SKM-1 (cell line): Measurements from ENCODE around the gene SLC25A23.

Experiments
- DNase-seq: peaks from one replicate; lab custom pipeline; 2025; ENCODE audit not compliant: unreplicated experiment; lab: John Stamatoyannopoulos, UW

Gene SLC25A23

DNA sequence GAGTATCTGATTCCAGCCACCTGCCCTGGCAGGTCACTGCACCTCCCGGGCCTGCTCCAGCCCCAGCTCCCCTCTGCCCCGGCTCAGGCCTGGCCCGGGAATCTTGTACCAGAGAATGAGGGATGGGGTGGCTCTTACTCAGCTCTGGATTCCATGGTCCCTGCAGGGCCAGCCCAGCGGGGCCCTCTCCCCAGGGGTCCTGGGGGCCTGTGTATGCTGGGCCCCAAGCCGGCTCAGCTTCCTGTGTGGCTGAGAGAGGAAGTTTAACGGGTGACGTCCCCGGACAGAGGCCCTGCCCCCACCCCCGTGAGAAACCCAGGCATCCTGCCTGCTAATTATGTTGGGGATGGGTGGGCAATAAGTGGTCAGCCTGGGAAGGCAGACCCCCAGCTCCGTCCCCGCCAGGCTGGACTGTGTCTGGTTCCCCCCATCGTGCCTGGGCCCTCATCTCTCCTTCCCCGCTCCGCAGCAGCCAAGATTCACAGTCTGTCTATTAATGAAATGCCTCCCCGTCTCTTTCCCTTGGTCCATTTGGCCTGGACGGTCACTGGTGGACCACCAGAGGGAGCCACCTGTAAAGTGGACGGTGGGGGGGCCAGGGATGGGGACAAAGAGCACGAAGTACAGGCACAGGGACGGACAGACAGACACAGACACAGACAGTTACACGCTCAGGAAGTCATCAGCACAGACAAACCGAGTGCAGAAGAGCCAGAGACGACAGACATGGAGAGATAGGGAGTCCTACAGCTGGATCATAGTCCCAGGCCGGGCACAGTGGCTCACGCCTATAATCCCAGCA, 22.1 kb upstream of the SLC25A23 start, which contains the start of gene DENND1C:
Gene DENND1C (minus strand): TSS at position 247 of the 802 bp plus-strand sequence. CDS start 92 bp downstream, at position 155.
- peak; percentile 25 for DNase-seq

DNA sequence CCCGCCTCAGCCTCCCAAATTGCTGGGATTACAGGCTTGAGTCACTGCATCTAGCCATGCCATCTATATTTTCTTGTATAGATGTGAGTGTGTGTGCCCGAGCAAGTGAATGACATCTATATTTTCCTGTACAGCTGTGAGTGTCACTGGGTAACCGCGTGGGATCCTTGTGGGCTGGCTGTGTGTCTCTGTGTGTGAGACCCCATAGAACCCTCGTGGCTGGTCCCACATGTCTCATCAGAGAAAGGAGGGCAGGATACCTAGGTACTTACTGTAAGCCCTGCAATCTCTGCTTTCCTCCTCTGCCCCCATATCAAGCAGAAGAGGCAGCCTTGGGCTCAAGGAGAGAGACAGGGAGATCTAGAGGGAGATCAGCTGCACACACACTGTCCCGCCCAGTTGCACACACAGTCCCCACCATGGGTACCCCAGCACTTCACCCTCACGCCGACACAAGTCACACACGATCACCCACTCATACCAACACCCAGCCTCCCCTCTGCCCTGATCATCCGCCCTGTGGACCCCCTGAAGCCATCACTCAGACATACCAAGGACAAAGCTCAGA, 21.3 kb upstream of the SLC25A23 start:
- DNase-seq: no peak

DNA sequence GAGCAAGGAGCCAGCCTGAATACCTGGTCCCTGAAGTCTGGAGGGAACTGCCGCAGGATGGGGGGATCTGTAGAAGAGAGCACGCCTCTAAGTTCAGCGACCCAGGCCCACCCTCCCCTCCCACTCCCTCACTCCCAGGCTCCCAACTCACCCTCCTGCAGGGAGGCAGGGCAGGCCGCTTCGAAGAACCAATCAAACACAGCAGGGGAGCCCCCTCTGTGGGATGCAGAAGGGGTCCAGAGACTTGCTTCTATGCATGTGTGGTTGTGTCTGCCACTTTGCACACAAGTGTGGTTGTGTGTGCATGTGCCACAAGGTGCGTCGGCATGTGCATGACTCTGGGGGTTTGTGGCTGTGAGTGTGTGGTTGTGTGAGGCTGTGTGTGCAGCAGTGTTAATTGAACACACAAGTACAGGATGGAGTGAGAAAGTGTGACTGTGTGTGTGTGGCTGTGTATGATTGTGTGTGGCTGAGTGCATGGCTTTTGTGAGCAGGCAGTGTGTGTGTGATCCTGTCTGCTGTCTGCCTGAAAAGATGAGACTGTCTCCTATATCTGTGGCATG, 20.3 kb upstream of the SLC25A23 start:
- no peak for DNase-seq

DNA sequence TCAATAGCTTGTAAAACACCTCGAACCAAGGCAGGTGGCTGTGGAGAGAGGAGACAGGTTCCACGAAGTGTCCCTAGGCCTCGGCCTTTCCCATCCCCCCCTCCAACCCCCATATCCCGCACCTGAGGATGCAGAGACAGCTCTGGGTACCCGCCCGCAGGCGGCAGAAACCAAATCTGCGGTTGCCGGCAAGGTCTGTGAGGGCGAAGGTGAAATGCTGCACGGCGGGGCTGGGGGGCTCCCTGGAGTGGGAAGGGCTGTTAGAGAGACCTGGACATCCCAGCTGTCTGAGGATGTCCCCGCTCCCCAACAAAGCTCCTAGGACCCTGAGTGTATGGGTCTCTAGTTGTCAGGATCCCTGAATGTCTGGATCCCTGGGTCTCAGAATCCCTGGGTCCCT, 19.2 kb upstream of the SLC25A23 start:
- DNase-seq: no peak

DNA sequence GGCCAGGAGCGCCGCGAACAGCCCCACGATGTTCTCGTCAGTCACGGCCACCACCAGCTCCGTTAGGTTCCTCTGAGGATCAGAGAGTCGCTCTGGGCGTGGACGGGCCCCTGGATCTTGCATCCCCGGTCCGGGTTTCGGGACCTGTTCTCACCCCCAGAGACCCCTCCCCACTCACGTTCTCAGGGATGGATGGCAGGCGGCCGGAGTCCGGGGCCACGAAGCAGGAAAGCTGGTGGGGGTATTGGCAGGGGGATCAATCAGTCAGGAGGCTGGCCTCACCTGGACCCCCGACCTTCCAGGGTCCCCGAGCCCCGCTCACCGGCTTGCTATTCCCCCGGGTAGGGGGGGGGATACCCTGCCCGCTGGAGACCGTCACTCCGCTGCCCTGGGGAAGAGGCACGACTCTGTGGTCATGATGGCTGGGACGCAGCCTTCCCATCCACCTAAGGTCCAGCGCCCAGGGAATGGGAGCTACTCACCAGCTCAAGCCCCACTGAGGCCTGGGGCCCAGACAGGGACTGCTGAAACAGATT, 17.4 kb upstream of the SLC25A23 start:
- no peak for DNase-seq

DNA sequence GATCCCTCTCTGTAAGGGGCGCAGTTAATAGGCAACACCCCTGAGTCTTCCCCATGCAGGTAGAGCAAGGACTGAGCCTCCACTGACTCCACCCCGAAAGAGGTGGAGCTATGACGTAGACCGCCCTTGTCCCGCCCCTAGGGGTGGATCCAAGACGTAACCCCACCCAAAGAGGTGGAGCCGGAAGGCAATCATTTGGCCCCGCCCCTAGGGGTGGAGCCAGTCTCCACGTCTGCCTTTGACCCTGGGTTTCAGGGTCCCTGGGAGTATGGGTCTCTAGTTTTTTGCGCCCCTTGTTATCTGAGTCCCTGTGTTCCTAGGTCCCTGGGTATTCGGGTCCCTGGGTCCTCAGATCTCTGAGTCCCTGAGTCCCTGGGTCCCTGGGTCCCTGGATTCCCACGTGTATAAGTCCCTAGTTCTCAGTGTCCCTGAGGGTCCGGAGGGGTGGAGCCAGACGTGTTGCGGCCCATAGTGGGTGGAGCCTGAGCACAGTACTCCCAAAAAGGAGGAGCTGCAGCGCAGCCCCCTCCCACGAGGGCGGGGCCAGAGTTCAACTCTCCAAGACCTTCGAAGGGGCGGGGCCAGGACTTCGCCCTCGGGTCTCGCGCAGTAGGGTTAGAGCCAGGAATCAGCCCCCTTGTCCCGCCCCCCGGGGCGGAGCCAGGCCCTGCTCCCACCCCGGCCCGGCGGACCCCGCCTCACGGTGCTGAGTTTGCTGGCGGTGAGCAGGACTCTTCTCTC, 16.7 kb upstream of the SLC25A23 start:
- no peak for DNase-seq

DNA sequence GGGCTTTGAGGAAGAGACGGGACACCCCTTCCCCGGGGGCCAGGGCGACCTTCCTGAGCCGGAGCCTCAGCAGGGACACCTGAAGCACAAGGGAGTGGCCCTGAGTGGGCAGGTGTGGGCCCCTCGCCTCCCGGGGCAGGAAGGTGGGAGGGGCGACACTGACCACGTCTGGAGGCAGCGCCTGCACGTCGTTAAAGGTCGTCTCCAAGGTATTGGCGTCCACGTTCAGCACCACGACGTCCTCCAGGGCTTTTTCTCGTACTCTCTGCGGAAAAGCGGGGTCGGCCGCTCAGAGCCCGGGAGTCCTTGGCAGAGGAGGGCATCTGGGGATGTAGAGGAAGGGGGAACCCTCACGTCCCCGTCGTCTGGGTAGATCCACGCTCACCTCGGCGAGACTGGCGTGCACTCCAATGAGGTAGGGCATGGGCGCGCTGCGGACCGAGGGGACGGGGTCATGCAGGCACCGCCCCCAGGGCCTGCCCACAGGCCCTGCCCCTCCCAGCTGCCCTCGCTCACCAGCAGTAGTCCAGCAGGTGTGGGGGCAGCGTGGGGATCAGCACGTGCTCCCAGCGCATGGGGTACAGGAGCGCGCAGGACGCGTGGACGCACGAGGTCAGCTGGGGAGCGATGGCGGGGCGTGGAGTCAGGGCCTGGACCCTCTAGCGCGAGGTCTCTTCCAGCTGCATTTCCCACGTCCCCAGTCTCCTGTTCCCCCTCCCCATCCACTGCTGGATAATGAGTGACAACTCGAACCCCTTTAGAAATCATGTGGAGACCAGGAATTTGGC, 15.9 kb upstream of the SLC25A23 start:
- no peak for DNase-seq

DNA sequence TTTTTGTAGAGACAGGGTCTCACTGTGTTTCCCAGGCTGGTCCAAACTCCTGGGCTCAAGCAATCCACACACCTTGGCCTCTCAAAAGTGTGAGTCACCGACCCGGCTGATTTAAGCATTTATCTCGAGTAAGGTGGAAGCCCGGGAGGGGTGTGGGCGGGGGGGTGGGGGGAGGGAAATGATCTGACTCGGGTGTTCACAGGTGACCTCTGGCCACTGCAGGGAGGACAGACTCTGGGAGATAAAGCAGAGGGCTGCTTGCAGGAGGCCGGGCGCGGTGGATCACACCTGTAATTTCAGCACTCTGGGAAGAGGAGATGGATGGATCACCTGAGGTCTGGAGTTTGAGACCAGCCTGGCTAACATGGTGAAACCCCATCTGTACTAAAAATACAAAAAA, 14.1 kb upstream of the SLC25A23 start:
- no peak for DNase-seq

DNA sequence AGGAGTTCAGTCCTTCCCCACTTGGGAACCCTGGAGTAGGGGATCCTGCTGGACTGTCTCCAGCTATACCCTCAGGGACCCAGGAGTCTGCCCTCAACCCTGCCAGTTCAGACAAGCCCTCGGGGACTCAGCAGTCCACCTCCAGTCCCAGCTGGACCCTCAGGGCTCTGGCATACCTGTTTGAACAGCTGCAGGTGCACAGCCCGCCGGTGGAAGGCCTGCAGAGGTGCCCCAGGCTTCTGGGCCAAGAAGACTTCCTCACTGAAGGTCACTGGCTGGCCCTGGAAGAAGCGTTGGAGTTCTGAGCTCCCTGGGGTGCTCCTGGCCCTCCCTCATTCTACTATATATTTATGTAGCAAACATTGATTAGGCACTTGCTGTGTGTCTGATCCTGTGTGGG, 13.1 kb upstream of the SLC25A23 start:
- DNase-seq: no peak

DNA sequence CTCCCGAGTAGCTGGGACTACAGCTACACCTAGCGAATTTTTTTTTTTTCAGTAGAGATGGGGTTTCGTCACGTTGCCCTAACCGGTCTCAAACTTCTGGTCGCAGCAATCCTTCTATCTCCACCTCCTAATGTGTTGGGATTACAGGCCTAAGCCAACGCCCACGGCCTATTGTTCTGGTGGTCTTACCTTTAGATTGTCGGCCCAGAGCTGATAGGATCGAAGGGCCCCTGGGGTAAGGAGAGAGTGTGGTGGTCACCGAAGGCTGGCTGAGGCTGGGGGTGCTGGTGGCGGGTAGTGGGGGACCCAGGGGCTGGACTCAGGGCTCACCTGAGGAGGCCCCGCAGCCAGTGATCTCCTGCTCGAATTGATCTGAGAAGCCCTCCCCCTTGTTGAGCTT, 11.5 kb upstream of the SLC25A23 start:
- no peak for DNase-seq

DNA sequence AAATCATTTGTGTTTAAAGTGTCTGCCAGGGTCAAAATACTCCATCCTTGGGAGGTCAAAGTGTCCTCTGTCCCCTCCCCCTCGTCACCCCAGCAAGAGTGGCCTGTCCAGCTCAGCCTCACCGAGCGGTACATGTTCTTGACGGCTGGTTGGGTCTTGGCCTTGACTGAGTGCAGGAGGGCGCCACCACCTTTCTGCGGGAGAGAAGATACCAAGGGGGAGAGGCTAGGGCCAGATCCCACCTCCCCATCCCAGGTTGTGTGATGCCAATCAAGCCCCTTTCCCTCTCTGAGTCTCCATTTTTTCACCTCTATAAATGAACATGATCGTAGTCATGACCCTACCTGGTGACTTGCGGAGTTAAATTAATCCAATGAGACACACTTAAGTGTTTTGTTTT, 10.6 kb upstream of the SLC25A23 start:
- DNase-seq: no peak

DNA sequence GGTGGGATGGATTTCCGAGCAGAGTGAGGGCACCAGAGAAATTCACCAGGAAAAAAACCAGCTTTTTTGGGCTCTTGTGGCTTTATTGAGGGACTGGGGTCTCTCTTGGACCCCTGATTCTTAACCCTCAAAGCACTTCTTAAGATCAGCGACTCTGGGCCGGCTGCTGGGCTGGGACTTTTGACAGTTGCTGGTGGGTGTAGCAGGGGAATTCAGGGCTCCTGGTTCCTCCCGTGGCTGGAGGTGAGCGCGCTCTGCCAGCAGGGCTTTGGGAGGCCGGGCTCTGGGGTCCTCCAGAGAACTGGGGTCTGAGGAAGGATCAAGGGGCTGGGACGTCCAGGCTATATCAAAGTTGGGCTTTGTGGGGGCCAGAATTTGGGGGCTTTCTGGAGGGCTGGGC, 7.8 kb upstream of the SLC25A23 start:
- DNase-seq: no peak

DNA sequence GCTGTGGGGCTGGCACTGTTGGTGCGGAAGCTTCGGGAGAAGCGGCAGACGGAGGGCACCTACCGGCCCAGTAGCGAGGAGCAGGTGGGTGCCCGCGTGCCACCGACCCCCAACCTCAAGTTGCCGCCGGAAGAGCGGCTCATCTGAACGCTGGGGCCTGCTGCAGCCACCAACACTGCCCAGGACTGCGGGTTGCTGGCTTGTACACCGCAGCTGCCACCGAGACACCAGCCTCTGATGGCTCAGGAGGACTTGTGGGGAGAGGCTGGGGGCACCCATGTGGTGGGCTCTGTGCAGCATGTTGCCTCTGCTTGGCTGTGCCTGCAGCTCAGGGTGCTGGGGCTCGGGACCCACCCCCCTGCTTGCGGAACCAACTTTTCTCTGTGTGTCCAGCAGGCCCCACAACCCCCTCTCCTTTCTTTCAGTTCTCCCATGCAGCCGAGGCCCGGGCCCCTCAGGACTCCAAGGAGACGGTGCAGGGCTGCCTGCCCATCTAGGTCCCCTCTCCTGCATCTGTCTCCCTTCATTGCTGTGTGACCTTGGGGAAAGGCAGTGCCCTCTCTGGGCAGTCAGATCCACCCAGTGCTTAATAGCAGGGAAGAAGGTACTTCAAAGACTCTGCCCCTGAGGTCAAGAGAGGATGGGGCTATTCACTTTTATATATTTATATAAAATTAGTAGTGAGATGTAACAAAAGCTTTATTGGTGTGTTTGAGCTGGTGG, 7.1 kb upstream of the SLC25A23 start:
- DNase-seq: no peak

DNA sequence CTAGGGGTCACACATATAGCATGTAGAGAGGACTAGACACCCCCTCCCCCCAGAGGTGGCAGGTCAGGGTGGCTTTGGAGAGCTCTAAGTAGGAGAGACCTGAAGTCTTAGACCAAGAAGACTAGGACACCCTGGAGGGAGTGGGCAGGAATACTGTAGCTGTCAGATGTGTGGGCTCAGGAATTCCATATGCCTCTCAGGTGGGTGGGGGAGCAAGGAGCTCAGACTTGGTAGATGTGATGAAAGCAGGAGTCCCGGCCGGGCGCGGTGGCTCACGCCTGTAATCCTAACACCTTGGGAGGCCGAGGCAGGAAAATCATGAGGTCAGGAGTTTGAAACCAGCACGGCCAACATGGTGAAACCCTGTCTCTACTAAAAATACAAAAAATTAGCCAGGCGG, 6.1 kb upstream of the SLC25A23 start:
- DNase-seq: no peak

DNA sequence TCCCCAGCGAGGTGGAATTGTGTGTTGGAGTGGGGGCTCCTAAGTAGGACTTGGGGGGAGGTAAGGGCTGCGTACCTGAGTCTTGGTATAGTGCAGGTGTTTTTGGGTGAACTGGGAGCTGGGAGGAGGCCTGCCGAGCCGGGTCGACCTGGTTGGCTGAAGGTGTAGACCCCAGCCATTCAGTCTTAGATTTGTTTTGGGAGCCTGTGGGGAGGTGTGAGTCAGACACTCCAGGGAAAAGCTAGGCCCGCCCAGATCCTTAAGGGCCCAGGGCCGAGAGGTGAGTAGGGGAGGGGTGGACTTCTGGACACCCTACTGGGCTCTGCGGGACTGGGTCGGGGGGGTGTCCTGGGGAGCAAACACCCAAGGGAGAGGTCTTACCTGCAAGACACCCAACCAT, 5.4 kb upstream of the SLC25A23 start:
- no peak for DNase-seq

DNA sequence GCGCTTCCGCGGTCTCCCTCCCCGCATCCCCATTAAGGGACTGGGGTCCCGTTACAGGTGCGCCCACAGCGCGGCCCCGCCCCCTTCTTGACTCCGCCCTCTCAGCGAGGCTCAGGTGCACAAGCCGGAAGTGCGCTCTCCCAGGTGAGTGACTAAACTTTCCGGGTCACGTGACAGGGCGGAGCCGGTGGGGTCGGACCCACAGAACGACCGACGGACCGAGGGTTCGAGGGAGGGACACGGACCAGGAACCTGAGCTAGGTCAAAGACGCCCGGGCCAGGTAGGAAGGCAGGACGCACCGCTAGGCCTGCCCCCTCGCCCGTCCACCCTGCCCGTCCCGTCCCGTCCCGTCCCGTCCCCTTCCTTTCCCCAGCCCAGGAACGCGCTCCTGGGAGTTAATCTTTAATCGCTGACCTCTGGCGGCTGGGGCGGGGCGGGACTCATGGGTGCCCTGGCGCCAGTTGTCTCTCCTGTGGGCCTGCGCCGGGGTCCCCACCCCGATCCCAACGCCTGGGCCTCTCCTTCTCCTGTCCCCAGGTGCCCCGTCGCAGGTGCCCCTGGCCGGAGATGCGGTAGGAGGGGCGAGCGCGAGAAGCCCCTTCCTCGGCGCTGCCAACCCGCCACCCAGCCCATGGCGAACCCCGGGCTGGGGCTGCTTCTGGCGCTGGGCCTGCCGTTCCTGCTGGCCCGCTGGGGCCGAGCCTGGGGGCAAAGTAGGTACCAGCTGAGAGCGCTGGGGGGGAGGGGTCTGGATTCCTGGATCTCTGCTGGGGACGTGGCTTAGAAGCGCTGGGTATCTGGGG, 4.7 kb upstream of the SLC25A23 start, which contains the start of gene CRB3:
Gene CRB3 (plus strand): TSS at position 202 of the 804 bp plus-strand sequence. CDS start 431 bp downstream, at position 633.
- no peak for DNase-seq

DNA sequence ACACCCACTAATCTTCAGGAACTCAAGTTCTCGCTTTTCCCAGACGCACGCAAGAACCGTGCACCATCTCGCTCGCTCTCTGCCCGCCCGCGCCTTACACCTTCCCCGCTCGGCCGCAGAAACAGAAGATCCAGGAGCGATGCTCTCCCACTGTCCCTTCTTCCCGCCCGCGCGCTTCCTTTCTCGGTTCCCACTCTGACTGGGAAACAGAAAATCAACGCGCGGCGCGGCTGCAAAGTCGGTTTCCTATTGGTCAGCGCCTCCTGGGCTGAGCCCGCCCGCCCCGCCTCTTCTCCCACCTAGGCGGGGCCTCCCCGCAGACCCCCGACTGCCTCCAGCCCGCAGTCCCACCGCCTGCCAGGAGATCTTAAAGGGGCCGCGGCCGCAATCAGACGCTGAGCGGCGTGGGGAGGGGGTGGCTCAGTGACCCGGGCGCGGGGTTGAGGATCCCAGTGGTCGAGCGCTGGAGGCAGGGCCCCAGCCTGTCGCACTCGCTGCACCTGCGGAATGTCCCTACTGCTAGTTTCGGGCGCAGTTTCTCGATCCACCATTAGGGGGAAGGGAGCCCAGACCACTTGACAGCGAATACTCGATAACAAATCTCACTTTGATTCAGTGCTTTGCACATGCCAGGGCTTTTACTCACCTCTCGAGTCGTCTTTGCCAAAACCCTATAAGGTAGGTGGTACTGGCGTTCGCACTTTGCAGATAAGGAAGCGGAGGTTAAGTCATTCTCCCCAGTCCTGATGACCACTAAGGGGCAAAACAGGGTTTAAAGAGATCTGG, 700 bp upstream of the SLC25A23 start:
- DNase-seq: peak; percentile 98

DNA sequence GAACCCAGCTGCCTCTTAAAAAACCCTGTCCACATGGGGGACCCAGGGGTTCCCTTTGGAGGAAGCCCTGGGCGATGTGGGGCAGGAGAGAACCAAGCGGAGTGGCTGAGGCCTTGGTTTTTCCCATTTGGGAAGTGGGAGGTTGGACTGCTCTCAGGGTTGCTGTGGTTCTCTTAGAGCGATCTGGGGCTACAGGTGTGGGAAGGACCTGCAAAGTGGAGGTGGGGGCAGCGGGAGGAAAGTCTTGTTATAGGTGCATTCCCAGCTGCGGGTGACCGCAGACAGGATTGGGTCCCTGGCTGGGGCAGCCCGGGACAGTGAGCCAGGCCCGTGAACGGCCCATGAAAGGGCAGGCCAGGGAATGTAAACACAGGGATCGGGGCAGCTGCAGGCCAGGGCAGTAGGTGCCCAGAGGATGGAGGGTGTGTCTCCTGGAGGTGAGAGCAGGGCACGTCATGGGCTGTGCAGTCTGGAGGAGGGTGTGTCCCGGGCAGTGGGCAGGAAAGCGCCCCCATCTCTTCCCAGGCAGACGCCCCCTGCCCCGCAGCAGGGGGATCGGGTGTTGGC, 814 bp downstream of the SLC25A23 start:
- DNase-seq: no peak
